Fibroblast of the aortic adventitia (primary cell): ENCODE data around the gene ARHGEF37. TPM values are rescaled to one million over a fixed set of nuclear protein-coding genes. Genes with fewer than 3 reads are reported as not detected.
"Not testable (repeated sequence)": the region's sequence is repeated elsewhere in the genome, so short reads cannot be mapped to it uniquely, and the experiment has no call there.

Experiments
- DNase-seq: peaks from one replicate; pipeline ENCODE4 v3.0.0-alpha.2; 2010; ENCODE audit warnings: low read depth
- H3K4me3 ChIP-seq: 2 replicates; pipeline ENCODE4 v1.5.1; 2011; ENCODE audit warnings: low read depth, mild to moderate bottlenecking, control low read depth, low read length, moderate library complexity
- total RNA-seq: library from RNA; depleted of rRNA; stranded (reverse); fragments of >200 nt; gene quantifications from 2 replicates; pipeline ENCODE4 v1.2.3, GENCODE V29; 2012; ENCODE audit warnings: low replicate concordance
- TF ChIP-seq, protein P1 (sequence below): IDR thresholded peaks from 2 replicates; pipeline ENCODE4 v1.5.1; 2011; ENCODE audit warnings: mild to moderate bottlenecking, low read length, control low read depth, inconsistent platforms; ENCODE audit not compliant: insufficient read depth

The ARHGEF37 gene
- total RNA-seq, 1 donor: 2.7 TPM

- TF ChIP-seq, protein P1, sequence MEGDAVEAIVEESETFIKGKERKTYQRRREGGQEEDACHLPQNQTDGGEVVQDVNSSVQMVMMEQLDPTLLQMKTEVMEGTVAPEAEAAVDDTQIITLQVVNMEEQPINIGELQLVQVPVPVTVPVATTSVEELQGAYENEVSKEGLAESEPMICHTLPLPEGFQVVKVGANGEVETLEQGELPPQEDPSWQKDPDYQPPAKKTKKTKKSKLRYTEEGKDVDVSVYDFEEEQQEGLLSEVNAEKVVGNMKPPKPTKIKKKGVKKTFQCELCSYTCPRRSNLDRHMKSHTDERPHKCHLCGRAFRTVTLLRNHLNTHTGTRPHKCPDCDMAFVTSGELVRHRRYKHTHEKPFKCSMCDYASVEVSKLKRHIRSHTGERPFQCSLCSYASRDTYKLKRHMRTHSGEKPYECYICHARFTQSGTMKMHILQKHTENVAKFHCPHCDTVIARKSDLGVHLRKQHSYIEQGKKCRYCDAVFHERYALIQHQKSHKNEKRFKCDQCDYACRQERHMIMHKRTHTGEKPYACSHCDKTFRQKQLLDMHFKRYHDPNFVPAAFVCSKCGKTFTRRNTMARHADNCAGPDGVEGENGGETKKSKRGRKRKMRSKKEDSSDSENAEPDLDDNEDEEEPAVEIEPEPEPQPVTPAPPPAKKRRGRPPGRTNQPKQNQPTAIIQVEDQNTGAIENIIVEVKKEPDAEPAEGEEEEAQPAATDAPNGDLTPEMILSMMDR: no peak
- no peak for DNase-seq
- no peak overlapping the region for H3K4me3 ChIP-seq
Observed at GRCh38 chr5:149588936-149589335, 7.6 kb downstream of the ARHGEF37 start.

DNA sequence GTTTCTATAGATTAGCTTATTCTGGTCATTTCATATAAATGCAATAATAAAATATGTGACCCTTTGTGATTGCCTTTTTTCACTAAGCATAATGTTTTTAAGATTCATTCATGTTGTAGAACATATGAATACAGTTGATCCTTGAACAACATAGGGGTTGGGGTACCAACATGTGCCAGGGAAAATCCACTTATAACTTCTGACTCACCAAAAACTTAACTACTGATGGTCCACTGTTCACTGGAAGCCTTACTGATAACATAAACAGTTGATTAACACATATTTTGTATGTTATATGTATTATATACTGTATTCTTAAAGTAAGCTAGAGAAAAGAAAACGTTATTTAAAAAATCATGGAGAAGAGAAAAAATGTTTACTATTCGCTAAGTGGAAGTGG, 12.1 kb downstream of the ARHGEF37 start:
- H3K4me3 ChIP-seq: no peak overlapping the region
- no peak for DNase-seq
- TF ChIP-seq, protein P1: no peak

- no peak for DNase-seq
- TF ChIP-seq, protein P1: no peak
- H3K4me3 ChIP-seq: no peak overlapping the region
Observed at GRCh38 chr5:149594206-149594895, 13.1 kb downstream of the ARHGEF37 start.

GRCh38 chr5:149595105-149595504, 13.8 kb downstream of the ARHGEF37 start:
- not testable (repeated sequence) for DNase-seq, H3K4me3 ChIP-seq

- no peak for DNase-seq
- H3K4me3 ChIP-seq: no peak overlapping the region
- TF ChIP-seq, protein P1: no peak
Observed at GRCh38 chr5:149596712-149597111, 15.4 kb downstream of the ARHGEF37 start.

DNA sequence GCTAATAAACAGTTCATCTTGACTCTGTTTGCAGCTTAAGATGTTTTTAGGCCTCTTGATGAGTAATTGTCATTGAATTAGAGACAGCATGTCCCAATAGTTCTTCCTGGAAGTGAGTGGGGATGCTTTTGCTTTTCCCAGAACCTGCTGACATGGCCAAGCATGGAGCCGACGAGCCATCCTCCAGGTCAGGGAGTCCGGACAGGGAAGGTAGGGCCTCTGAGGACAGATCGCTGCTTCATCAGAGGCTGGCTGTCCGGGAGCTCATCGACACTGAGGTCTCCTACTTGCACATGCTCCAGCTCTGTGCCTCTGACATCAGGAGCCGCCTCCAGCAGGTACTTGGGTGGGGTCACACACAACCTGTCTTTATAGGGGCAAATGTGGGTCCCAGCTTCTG, 16.3 kb downstream of the ARHGEF37 start:
- TF ChIP-seq, protein P1: no peak
- no peak for DNase-seq
- no peak overlapping the region for H3K4me3 ChIP-seq

- H3K4me3 ChIP-seq, DNase-seq: not testable (repeated sequence)
Observed at GRCh38 chr5:149598234-149598633, 16.9 kb downstream of the ARHGEF37 start.

DNA sequence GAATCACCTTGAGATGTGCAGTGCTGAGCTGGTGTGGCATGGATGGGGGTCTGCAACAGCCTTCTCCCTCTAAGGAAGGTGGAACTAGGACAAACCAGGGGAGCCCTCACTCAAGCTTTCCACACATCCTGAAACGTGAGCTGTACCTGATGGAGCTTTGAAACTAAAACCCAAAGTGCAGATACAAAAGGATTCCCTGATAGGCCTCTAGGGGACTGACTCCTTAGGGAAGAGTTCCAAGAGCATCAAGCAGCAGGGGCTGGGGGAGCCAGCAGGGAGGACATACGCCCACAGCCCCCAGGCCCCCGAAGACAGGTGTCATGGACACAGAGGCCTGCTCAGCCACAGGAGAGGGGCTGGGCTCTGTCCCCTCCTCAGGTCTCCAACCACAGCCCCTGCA, 17.7 kb downstream of the ARHGEF37 start:
- DNase-seq: no peak
- H3K4me3 ChIP-seq: no peak overlapping the region
- TF ChIP-seq, protein P1: no peak
